Heart right ventricle (tissue), 12 donors: ENCODE results near the gene HECA. TPM values are rescaled to one million over a fixed set of nuclear protein-coding genes. Genes with fewer than 3 reads are reported as not detected.

ENCODE experiments used
- polyA plus RNA-seq, 2 donors: library from polyadenylated mRNA; stranded (reverse); fragments of 200-250 nt; gene quantifications; one replicate each; pipeline ENCODE4 v1.2.3, GENCODE V29; 2013
- total RNA-seq, 10 donors: library from RNA; stranded (reverse); fragmentation: NEBNext Ultra II Directional in 3 of 10; extraction: Animal tissue kit (Norgen Biotek cat#: 25700) in 3 of 10; gene quantifications; one replicate each; pipeline versions ENCODE4 v1.2.1 to v1.2.4, GENCODE V29; 2021 to 2023
- donor health status: ischemic (EF 13 %, LVEDD 7.1; RV severe dilation, severe dysfunction).
- donor health status: healthy with polysubstance abuse.
- donor health status: DM: no; HTN: yes; CAD: no.
- donor health status: DM: no; HTN: no; CAD: no.
- donor health status: ischemic (EF 25% LVEDD 6.9; RV normal size, moderate dysfunction).
- donor health status: ischemic (EF 25% LVEDD 5.7; RV mildly dilated, moderate dysfunction).
- donor health status: healthy.
- donor health status: nonischemic (EF 11% LVEDD 7.7; RV severe dilation, severe dysfunction).
- donor health status: DM: yes; HTN: yes; CAD: no.
- donor health status: PGD.
- donor health status: ischemic (EF 29% LVEDD 5.4; RV normal size, mild dysfunction).
- donor health status: nonischemic (EF 23%, LVEDD 6.1; RV moderate dilation, normal function).

The HECA gene
- total and polyA plus RNA-seq, 12 donors: 8.6 to 70.6 (median 42.8) TPM

Other genes with a start within 250 kb of the HECA start
- gene REPS1, start 146.8 kb upstream of the HECA start, total RNA-seq: 10 to 100 TPM; 30.2 to 43.9 (median 39.4) TPM
- gene REPS1, start 146.8 kb upstream of the HECA start, polyA plus RNA-seq: 10 to 100 TPM; 34.0 to 43.2 TPM
- 10 to 100 TPM in 2 of 10 donors, 1 to 10 TPM in 8; 2.6 to 13.9 (median 5.2) TPM for gene ABRACL, start 106.3 kb upstream of the HECA start, total RNA-seq
- gene ABRACL, start 106.3 kb upstream of the HECA start, polyA plus RNA-seq: 10 to 100 TPM; 10.3 to 20.8 TPM
- gene TXLNB, start 156.9 kb downstream of the HECA start, total RNA-seq: 100 to 1,000 TPM in 9 of 10 donors, 10 to 100 TPM in 1; 93.3 to 156 (median 140) TPM
- 10 to 100 TPM in 1 of 2 donors, 1 to 10 TPM in 1; 6.2 to 35.0 TPM for gene TXLNB, start 156.9 kb downstream of the HECA start, polyA plus RNA-seq
- gene CITED2, start 239.6 kb downstream of the HECA start, total RNA-seq: 100 to 1,000 TPM in 8 of 10 donors, 10 to 100 TPM in 2; 78.3 to 215 (median 152) TPM
- 10 to 100 TPM in 1 of 2 donors, 1 to 10 TPM in 1; 9.9 to 83.5 TPM for gene CITED2, start 239.6 kb downstream of the HECA start, polyA plus RNA-seq